ENCODE measurements around the gene ST7.

The ST7 gene

DNA sequence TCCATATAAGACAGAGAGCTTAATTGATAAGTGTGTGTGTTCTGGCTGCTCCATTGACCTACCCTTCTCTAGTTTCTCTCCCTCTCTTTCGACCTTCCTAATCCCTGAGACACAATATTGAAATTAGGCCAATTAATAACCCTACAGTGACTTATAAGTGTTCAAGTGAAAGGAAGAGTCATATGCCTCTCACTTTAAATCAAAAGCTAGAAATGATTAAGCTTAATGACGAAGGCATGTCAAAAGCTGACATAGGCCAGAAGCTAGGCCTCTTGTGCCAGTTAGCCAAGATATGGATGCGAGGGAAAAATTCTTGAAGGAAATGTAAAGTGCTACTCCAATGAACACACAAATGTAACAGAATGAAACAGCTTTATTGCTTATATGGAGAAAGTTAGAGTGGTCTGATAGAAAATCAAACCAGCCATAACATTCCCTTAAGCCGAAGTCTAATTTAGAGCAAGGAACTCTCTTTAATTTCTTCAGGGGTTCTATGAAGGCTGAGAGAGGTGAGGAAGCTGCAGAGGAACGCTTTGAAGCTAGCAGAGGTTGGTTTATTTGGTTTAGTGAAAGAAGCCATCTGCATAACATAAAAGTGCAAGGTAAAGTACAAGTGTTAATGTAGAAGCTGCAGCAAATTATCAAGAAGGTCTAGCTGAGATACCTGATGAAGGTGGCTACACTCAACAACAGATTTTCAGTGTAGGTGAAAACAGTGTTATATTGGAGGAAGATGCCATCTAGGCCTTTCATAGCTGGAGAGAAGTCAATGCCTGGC is 53.8 kb downstream of the ST7 start:
- no peaks in the 10 kb centered on the region for H3K27me3 ChIP-seq

DNA sequence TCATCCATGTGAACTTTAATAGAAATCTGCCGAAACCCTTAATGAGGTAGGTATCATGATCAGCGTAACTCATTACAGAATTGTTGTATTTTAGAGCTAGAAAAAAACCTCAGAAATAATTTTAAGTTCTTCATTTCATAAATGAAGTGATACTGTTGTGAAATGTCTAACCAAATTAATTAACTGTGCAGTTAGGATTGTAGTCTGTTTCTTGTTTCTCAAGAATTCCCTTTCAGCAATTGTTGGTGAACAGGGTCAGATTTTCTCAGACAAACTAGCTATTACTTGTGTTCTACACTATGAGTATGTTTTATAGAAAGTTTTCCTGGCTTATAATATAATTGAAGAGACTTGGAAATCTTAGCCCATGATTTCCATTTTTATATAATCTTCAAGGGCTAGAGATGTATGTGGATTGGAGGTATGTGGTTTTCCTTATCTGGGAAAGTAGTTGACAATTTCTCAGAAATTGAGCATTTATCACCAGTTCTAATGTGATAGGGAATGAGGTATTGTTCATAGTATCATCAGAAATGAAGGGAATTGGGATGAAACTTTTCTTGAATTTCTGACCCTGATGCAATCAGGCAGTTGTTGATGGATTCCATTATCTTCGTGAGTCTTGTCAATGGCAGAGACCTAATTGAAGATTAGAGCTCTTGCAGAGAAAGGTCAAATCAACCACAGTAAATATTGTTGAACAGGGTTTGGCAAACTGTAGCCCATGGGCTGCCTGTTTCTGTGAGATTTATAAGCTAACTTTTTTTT is 55.0 kb downstream of the ST7 start:
- no peaks in the 10 kb centered on the region for H3K27me3 ChIP-seq
- no peaks in the 10 kb centered on the region for H3K9me3 ChIP-seq
- H3K4me1 ChIP-seq: peaks cover 15% of the 10 kb centered on the region
- no peak for DNase-seq
- no peak overlapping the region for H3K4me3 ChIP-seq (ENCODE audit: low read depth, low read length)
- H3K36me3 ChIP-seq: no peaks in the 10 kb centered on the region
- TF ChIP-seq, protein P1, sequence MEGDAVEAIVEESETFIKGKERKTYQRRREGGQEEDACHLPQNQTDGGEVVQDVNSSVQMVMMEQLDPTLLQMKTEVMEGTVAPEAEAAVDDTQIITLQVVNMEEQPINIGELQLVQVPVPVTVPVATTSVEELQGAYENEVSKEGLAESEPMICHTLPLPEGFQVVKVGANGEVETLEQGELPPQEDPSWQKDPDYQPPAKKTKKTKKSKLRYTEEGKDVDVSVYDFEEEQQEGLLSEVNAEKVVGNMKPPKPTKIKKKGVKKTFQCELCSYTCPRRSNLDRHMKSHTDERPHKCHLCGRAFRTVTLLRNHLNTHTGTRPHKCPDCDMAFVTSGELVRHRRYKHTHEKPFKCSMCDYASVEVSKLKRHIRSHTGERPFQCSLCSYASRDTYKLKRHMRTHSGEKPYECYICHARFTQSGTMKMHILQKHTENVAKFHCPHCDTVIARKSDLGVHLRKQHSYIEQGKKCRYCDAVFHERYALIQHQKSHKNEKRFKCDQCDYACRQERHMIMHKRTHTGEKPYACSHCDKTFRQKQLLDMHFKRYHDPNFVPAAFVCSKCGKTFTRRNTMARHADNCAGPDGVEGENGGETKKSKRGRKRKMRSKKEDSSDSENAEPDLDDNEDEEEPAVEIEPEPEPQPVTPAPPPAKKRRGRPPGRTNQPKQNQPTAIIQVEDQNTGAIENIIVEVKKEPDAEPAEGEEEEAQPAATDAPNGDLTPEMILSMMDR (IDR thresholded peaks at IDR 0.05; ENCODE audit: low read depth, low read length): no peak

More for the DNA sequence above, 53.8 kb downstream of the ST7 start:
- TF ChIP-seq, protein P1 (IDR thresholded peaks at IDR 0.05; ENCODE audit: low read depth, low read length): no peak
- no peaks in the 10 kb centered on the region for H3K9me3 ChIP-seq
- no peak overlapping the region for H3K4me3 ChIP-seq (ENCODE audit: low read depth, low read length)
- DNase-seq: no peak
- no peaks in the 10 kb centered on the region for H3K36me3 ChIP-seq
- peaks cover 12% of the 10 kb centered on the region for H3K4me1 ChIP-seq

DNA sequence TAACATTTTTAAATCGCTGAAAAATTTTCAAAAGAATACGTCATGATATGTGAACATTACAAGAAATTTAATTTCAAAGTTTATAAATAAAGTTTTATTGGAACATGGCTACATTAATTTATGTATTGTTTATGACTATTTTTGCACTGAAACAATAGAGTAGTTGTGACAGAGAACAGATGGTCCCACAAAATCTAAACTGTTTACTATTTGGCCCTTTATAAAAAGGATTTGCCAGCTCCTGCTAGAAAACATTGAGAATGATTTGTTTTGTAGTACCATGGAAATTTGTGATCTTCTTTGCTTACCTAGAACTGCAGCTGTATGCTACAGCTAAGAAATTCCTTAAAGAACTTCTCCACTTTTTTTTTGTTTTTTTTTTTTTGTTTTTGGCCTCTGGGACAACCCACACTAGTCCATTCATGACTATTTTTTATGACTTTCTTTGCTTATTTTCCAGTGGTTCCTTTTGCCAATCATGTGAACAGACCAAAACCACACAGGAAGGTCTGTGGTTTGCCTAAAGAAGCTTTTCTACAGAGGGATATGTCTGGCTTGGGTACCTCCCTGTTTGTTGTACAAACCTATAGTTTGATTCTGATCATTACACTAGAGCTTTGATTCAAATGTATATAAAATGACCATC is 55.7 kb downstream of the ST7 start:
- Histone ChIP-seq H3K27me3 (no peaks in the 10 kb centered on the region), H3K4me3 (ENCODE audit: low read depth, low read length) (no peak overlapping the region), H3K9me3 (no peaks in the 10 kb centered on the region), H3K36me3 (no peaks in the 10 kb centered on the region), H3K4me1 (peaks cover 20% of the 10 kb centered on the region)
- DNase-seq: no peak
- TF ChIP-seq, protein P1 (IDR thresholded peaks at IDR 0.05; ENCODE audit: low read depth, low read length): no peak

DNA sequence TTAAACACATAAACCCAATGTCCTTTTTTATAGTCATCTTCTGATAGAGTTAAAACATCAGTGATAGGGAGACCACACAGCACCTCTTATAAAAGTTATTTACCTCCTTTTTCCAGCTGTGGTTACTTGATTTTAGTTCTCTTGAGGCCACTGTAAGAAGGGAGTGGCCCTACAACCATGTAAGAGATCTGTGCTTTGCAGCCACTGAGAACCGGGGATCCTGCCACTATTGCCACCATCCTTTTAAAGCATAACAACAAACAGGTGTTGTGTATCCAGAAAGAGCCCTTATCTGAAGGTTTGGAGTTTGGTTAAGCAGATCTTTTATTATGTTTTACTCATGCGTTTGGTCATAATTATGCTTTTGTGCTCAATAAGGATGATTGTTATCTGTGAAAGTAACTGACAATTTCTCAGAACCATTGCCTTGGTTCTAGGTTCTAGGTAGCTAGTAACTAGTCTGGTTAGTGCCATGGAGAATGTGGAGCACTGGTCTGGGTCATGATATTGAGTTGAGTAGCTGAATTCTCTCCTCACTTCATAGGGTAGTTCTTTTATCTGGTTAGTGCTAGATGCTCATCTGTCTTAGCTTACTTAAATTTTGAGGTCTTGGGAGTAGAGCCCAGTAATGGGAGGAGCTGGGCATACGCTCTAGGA is 56.5 kb downstream of the ST7 start:
- DNase-seq: no peak
- H3K9me3 ChIP-seq: no peaks in the 10 kb centered on the region
- no peak overlapping the region for H3K4me3 ChIP-seq (ENCODE audit: low read depth, low read length)
- H3K36me3 ChIP-seq: no peaks in the 10 kb centered on the region
- no peaks in the 10 kb centered on the region for H3K27me3 ChIP-seq
- TF ChIP-seq, protein P1 (IDR thresholded peaks at IDR 0.05; ENCODE audit: low read depth, low read length): no peak
- H3K4me1 ChIP-seq: peaks cover 24% of the 10 kb centered on the region

DNA sequence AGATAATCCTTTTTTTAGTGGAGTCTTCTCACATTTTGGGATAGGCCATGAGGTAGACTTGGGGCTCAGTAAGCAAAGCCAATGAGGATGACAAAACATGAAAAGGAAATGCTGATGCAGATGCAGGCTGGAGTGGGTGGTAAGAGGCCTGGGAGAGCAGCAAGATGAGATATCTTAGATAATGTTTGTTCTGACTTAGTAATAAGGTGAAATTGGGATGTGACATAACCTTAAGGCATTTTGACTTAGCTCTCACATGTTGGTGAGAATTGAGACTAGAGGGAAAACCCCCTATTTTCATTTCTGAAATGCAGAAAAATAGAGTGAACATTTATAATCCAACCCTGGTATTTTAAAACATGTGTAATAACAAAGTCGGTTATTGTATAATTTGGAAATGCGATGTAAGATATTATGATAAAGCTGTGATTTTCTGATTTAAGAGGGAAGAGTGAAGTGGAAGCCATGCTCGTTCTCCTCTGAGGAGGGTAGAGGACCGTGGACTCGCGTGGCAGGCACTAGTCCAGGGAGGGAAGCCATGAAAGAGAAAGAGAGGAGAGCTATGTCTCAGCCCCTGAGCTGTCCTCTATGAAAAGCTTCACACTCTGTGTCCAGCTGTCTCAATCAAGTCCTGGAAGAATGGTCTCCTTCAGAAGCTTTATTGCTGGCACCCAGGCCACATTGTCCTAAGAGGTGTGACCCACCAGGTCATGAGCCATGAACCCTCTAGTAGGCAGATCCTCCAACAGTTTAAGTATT is 57.3 kb downstream of the ST7 start:
- Histone ChIP-seq H3K4me1 (peaks cover 24% of the 10 kb centered on the region), H3K9me3 (no peaks in the 10 kb centered on the region), H3K4me3 (ENCODE audit: low read depth, low read length) (no peak overlapping the region), H3K36me3 (no peaks in the 10 kb centered on the region), H3K27me3 (no peaks in the 10 kb centered on the region)
- DNase-seq: no peak
- TF ChIP-seq, protein P1 (IDR thresholded peaks at IDR 0.05; ENCODE audit: low read depth, low read length): no peak

Data from BE2C (cell line).